RWPE1 (cell line): ENCODE data around the gene GRIA4.

Source experiments
- CTCF ChIA-PET: fragments of 350-600 bp; sonication (Branson Sonifier 250); formaldehyde crosslinking; extraction: SDS; loops from one replicate; lab custom pipeline; 2021; lab: Yijun Ruan, JAX
- POLR2A ChIA-PET: fragments of 400-600 bp; formaldehyde crosslinking; extraction: SDS; loops from one replicate; lab custom pipeline; 2020; ENCODE audit warnings: antibody characterized with exemption; ENCODE audit not compliant: low non-redundant PET; lab: Yijun Ruan, JAX
- DNase-seq: peaks from one replicate; pipeline ENCODE4 v3.0.0; 2012; ENCODE audit warnings: low spot score
- H3K27ac ChIP-seq: fragments of 450-650 bp; 2 replicates; pipeline ENCODE4 v1.5.1; 2017
- CTCF ChIP-seq: fragments of 450-650 bp; conservative IDR thresholded peaks from 2 replicates; pipeline ENCODE4 v1.5.1; 2017; ENCODE audit warnings: low read depth, mild to moderate bottlenecking

The GRIA4 gene

DNA sequence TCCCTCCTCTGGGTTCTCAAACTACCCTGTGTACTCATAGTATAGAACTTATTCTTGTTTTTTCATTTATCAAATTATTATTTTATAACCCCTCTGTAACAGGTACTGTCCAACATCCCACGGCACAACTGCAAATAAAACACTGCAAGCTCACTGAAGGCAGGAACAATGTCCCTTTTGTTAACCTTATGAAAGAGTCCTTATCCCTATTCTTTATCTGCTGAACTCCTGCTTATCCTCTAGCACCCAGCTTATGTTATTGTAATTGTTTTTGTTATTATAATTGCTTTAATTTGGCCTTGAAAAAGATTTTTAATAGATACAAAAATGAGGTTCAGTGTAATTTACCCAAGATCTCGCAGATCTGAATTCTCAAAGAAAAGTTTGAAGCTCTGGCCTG, 281.8 kb downstream of the GRIA4 start:
- POLR2A ChIA-PET = no interaction called here
- no peak for TF ChIP-seq CTCF
- CTCF ChIA-PET = interaction anchor here (0.6 kb wide), 1 partner anchor 520 kb away, joined by 4 read pairs; no protein-coding TSS in a partner anchor

DNA sequence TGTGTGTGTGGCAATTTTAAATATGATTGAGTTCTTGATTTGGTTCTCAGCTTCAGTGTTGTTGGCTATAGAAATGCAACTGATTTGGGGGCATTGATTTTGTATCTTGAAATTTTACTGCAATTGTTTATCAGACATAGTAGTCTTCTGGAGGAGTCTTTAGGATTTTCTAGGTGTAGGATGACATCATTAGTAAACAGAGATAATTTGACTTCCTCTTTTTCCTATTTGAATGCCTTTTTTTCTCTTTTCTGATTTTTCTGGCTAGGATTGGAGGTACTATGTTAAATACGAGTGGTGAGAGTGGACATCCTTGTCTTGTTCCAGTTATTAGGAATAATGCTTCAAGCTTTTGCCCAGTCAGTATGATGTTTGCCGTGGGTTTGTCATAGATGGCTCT, 287.3 kb downstream of the GRIA4 start:
- no peak overlapping the region for H3K27ac ChIP-seq
- ChIA-PET CTCF (no interaction called here), POLR2A (no interaction called here)
- DNase-seq = no peak
- TF ChIP-seq CTCF = no peak

More for the DNA sequence above, 281.8 kb downstream of the GRIA4 start:
- DNase-seq = no peak
- no peak overlapping the region for H3K27ac ChIP-seq

GRCh38 chr11:105899772-105900171, 289.9 kb downstream of the GRIA4 start:
- TF ChIP-seq CTCF = no peak
- CTCF ChIA-PET = no interaction called here
- H3K27ac ChIP-seq = no peak overlapping the region
- POLR2A ChIA-PET = no interaction called here
- DNase-seq = no peak

DNA sequence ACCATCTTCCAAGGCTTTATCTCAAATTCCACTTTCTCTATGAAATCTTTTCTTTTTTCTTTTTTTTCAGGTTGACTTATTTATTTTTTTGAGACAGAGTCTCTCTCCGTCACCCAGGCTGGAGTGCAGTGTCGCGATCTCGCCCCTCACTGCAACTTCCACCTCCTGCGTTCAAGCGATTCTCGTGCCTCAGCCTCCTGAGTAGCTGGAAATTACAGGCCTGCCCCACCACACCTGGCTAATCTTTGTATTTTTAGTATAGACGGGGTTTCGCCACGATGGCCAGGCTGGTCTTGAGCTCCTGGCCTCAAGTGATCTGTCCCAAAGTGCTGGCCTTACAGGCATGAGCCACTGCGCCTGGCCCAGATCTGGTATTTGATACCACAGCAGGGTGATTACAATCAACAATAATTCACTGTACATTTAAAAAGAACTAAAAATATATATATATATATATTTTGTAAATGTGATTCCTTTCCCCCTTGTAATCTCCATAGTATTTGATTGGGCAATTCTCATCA, 290.7 kb downstream of the GRIA4 start:
- ChIA-PET CTCF (no interaction called here), POLR2A (no interaction called here)
- TF ChIP-seq CTCF = no peak
- DNase-seq = no peak
- no peak overlapping the region for H3K27ac ChIP-seq

DNA sequence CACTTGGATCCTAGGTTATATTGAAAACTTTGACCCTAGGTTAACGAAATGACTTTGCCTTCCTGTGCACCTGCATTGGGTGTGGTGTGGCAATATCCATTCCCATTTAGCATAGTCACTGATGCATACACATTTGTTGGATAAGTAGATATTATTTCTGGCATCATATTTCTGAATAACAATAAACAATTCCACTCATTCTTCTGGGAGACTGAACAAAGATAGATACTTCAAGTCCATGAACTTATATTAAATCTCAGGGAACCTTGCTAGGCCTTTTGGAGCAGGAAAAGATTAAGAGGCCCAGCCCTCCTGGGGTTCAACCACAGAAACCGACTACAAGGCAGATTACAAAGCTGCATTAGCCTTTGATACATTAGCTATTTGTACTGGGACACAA, 293.2 kb downstream of the GRIA4 start:
- CTCF ChIA-PET = interaction anchor here (0.6 to 0.7 kb wide), 2 partner anchors 9 to 110 kb away, joined by 3 to 4 read pairs; no protein-coding TSS in a partner anchor
- no peak for DNase-seq
- POLR2A ChIA-PET = no interaction called here
- no peak overlapping the region for H3K27ac ChIP-seq
- TF ChIP-seq CTCF = no peak

GRCh38 chr11:105906517-105906916, 296.6 kb downstream of the GRIA4 start:
- ChIA-PET CTCF (no interaction called here), POLR2A (no interaction called here)
- H3K27ac ChIP-seq = no peak overlapping the region
- DNase-seq = no peak
- TF ChIP-seq CTCF = no peak
